GM21360 (cell line): ENCODE results near the gene UNC5B.
"Not testable (repeated sequence)": the region's sequence is repeated elsewhere in the genome, so short reads cannot be mapped to it uniquely, and the experiment has no call there.

ENCODE experiments used
- ATAC-seq: cut with Tn5 transposase; IDR thresholded peaks from one replicate; pipeline ENCODE4 v1.9.1; 2021; ENCODE audit warnings: mild to moderate bottlenecking, moderate library complexity; ENCODE audit not compliant: unreplicated experiment

The UNC5B gene

GRCh38 chr10:71209352-71209715 lies 3.0 kb upstream of the UNC5B start:
- no peak for ATAC-seq

- ATAC-seq = no peak
Measured at GRCh38 chr10:71209731-71210541, 2.4 kb upstream of the UNC5B start.

GRCh38 chr10:71210542-71210871 lies 1.9 kb upstream of the UNC5B start:
- ATAC-seq = no peak

GRCh38 chr10:71211053-71211452 lies 1.3 kb upstream of the UNC5B start:
- ATAC-seq = no peak

GRCh38 chr10:71211775-71212317 lies 524 bp upstream of the UNC5B start:
- no peak for ATAC-seq

- no peak for ATAC-seq
Measured at GRCh38 chr10:71213127-71213621, 804 bp downstream of the UNC5B start.

GRCh38 chr10:71213761-71214440 lies 1.5 kb downstream of the UNC5B start:
- no peak for ATAC-seq

GRCh38 chr10:71214641-71215559 lies 2.5 kb downstream of the UNC5B start:
- no peak for ATAC-seq

GRCh38 chr10:71216363-71216695 lies 4.0 kb downstream of the UNC5B start:
- ATAC-seq = no peak

GRCh38 chr10:71216751-71217265 lies 4.4 kb downstream of the UNC5B start:
- no peak for ATAC-seq

GRCh38 chr10:71217266-71218045 lies 5.1 kb downstream of the UNC5B start:
- ATAC-seq = no peak

- no peak for ATAC-seq
Measured at GRCh38 chr10:71218046-71218650, 5.8 kb downstream of the UNC5B start.

- ATAC-seq = no peak
Measured at GRCh38 chr10:71218651-71219050, 6.3 kb downstream of the UNC5B start.

- ATAC-seq = not testable (repeated sequence)
Measured at GRCh38 chr10:71219236-71219917, 7.0 kb downstream of the UNC5B start.

GRCh38 chr10:71219918-71220688 lies 7.7 kb downstream of the UNC5B start:
- no peak for ATAC-seq

- ATAC-seq = no peak
Measured at GRCh38 chr10:71220689-71221540, 8.5 kb downstream of the UNC5B start.

GRCh38 chr10:71221586-71222202 lies 9.3 kb downstream of the UNC5B start:
- ATAC-seq = no peak
